Amniotic stem cell (primary cell): Measurements from ENCODE around the gene MICAL2.
A peak's percentile ranks its signal among the peaks of the same experiment; 100 is the strongest.

Experiments used
- DNase-seq: peaks from one replicate; lab custom pipeline; 2025; lab: John Stamatoyannopoulos, UW

MICAL2 gene

GRCh38 chr11:12171921-12172320, 61.5 kb downstream of the MICAL2 start:
- DNase-seq, result no peak

GRCh38 chr11:12172493-12173013, 62.2 kb downstream of the MICAL2 start:
- no peak for DNase-seq

- no peak for DNase-seq
Observed at GRCh38 chr11:12173111-12173510, 62.7 kb downstream of the MICAL2 start.

GRCh38 chr11:12174128-12174476, 63.7 kb downstream of the MICAL2 start:
- no peak for DNase-seq

GRCh38 chr11:12174477-12175143, 64.2 kb downstream of the MICAL2 start:
- DNase-seq, result peak; percentile 44

- peak; percentile 68 for DNase-seq
Observed at GRCh38 chr11:12175694-12176241, 65.4 kb downstream of the MICAL2 start.

GRCh38 chr11:12176410-12176809, 66.0 kb downstream of the MICAL2 start:
- no peak for DNase-seq

- no peak for DNase-seq
Observed at GRCh38 chr11:12177739-12178338, 67.4 kb downstream of the MICAL2 start.

- DNase-seq, result no peak
Observed at GRCh38 chr11:12179019-12179418, 68.6 kb downstream of the MICAL2 start.

- DNase-seq, result no peak
Observed at GRCh38 chr11:12179531-12179930, 69.1 kb downstream of the MICAL2 start.

- DNase-seq, result no peak
Observed at GRCh38 chr11:12180257-12181205, 70.1 kb downstream of the MICAL2 start.

- no peak for DNase-seq
Observed at GRCh38 chr11:12182302-12182675, 71.9 kb downstream of the MICAL2 start.

GRCh38 chr11:12182676-12183541, 72.5 kb downstream of the MICAL2 start:
- DNase-seq, result peak; percentile 60

GRCh38 chr11:12183827-12184620, 73.6 kb downstream of the MICAL2 start:
- DNase-seq, result no peak

GRCh38 chr11:12184699-12185098, 74.3 kb downstream of the MICAL2 start:
- no peak for DNase-seq

- no peak for DNase-seq
Observed at GRCh38 chr11:12185106-12185690, 74.8 kb downstream of the MICAL2 start.

GRCh38 chr11:12185914-12186313, 75.5 kb downstream of the MICAL2 start:
- DNase-seq, result peak; percentile 54

- DNase-seq, result no peak
Observed at GRCh38 chr11:12186701-12187100, 76.3 kb downstream of the MICAL2 start.

- DNase-seq, result no peak
Observed at GRCh38 chr11:12187399-12187798, 77.0 kb downstream of the MICAL2 start.
